A673 (cell line): ENCODE data around the gene STXBP5.

Experiments used
- CTCF ChIP-seq: fragments of 300-800, 200-600 bp; sonication (generic); conservative IDR thresholded peaks from 2 replicates; pipeline ENCODE4 v1.5.1; 2017; ENCODE audit warnings: low read depth, mild to moderate bottlenecking, antibody characterized with exemption, low read length, moderate library complexity, mixed read lengths
- EZH2 ChIP-seq: fragments of 200-600 bp; sonication (generic); IDR thresholded peaks from 2 replicates; pipeline ENCODE4 v1.6.1; 2017; ENCODE audit warnings: borderline replicate concordance, low read depth, mild to moderate bottlenecking, mixed read lengths, antibody characterized with exemption, low read length; ENCODE audit not compliant: poor library complexity, severe bottlenecking

GRCh38 chr6:147279427-147279826 lies 75.2 kb downstream of the STXBP5 start:
- TF ChIP-seq CTCF (no peak), EZH2 (no peak)
